Measurements from ENCODE around the gene CCER1.
"Not testable (repeated sequence)": the region's sequence is repeated elsewhere in the genome, so short reads cannot be mapped to it uniquely, and the experiment has no call there.

Gene CCER1

GRCh38 chr12:90954921-90955320 is at the start of gene CCER1:
TSS of gene CCER1 (minus strand) at chr12:90955176. CDS start at chr12:90954742, 434 bp downstream.
- FAIRE-seq: no peak

GRCh38 chr12:91003737-91004136 is 48.8 kb upstream of the CCER1 start:
- FAIRE-seq: no peak

GRCh38 chr12:91001306-91001705 is 46.3 kb upstream of the CCER1 start:
- peak; percentile 68 for FAIRE-seq

- peak; percentile 55 for FAIRE-seq
These were observed 45.0 kb upstream of the CCER1 start for GRCh38 chr12:90999966-91000365.

- FAIRE-seq: no peak
These were observed 44.6 kb upstream of the CCER1 start for GRCh38 chr12:90999527-90999926.

- no peak for FAIRE-seq
These were observed 40.0 kb upstream of the CCER1 start for GRCh38 chr12:90995010-90995409.

- no peak for FAIRE-seq
These were observed 37.0 kb upstream of the CCER1 start for GRCh38 chr12:90991952-90992465.

GRCh38 chr12:90990611-90991010 is 35.6 kb upstream of the CCER1 start:
- FAIRE-seq: no peak

GRCh38 chr12:90989686-90990111 is 34.7 kb upstream of the CCER1 start:
- FAIRE-seq: no peak

- FAIRE-seq: no peak
These were observed 32.5 kb upstream of the CCER1 start for GRCh38 chr12:90987520-90987919.

GRCh38 chr12:90987101-90987500 is 32.1 kb upstream of the CCER1 start:
- FAIRE-seq: no peak

GRCh38 chr12:90985331-90985730 is 30.4 kb upstream of the CCER1 start:
- FAIRE-seq: not testable (repeated sequence)

GRCh38 chr12:90984114-90984513 is 29.1 kb upstream of the CCER1 start:
- no peak for FAIRE-seq

GRCh38 chr12:90982170-90982569 is 27.2 kb upstream of the CCER1 start:
- no peak for FAIRE-seq

GRCh38 chr12:90979951-90980350 is 25.0 kb upstream of the CCER1 start:
- peak; percentile 99 for FAIRE-seq

GRCh38 chr12:90979019-90979418 is 24.0 kb upstream of the CCER1 start:
- no peak for FAIRE-seq

- FAIRE-seq: no peak
These were observed 23.3 kb upstream of the CCER1 start for GRCh38 chr12:90978117-90978770.

GRCh38 chr12:90977224-90977623 is 22.2 kb upstream of the CCER1 start:
- FAIRE-seq: peak; percentile 82

GRCh38 chr12:90974286-90974685 is 19.3 kb upstream of the CCER1 start:
- FAIRE-seq: no peak

- FAIRE-seq: no peak
These were observed 17.2 kb upstream of the CCER1 start for GRCh38 chr12:90972226-90972625.

GRCh38 chr12:90970911-90971310 is 15.9 kb upstream of the CCER1 start:
- FAIRE-seq: no peak

- no peak for FAIRE-seq
These were observed 15.5 kb upstream of the CCER1 start for GRCh38 chr12:90970471-90970870.

GRCh38 chr12:90969851-90970250 is 14.9 kb upstream of the CCER1 start:
- no peak for FAIRE-seq

GRCh38 chr12:90969346-90969745 is 14.4 kb upstream of the CCER1 start:
- FAIRE-seq: no peak

- FAIRE-seq: peak; percentile 59
These were observed 10.2 kb upstream of the CCER1 start for GRCh38 chr12:90965204-90965603.

Measured in TTC549 (cell line).